ENCODE results near the gene GRAP.
"Not testable (repeated sequence)": the region's sequence is repeated elsewhere in the genome, so short reads cannot be mapped to it uniquely, and the experiment has no call there.

GRAP gene

GRCh38 chr17:19042369-19042768, 4.4 kb downstream of the GRAP start:
- DNase-seq (ENCODE audit: low spot score) = not testable (repeated sequence)

GRCh38 chr17:19041871-19042270, 4.9 kb downstream of the GRAP start:
- DNase-seq (ENCODE audit: low spot score) = not testable (repeated sequence)

GRCh38 chr17:19040350-19040749, 6.4 kb downstream of the GRAP start:
- not testable (repeated sequence) for DNase-seq (ENCODE audit: low spot score)

- not testable (repeated sequence) for DNase-seq (ENCODE audit: low spot score)
Observed at GRCh38 chr17:19038730-19039129, 8.0 kb downstream of the GRAP start.

- not testable (repeated sequence) for DNase-seq (ENCODE audit: low spot score)
Observed at GRCh38 chr17:19038007-19038406, 8.8 kb downstream of the GRAP start.

- DNase-seq (ENCODE audit: low spot score) = not testable (repeated sequence)
Observed at GRCh38 chr17:19037547-19037946, 9.2 kb downstream of the GRAP start.

- DNase-seq (ENCODE audit: low spot score) = not testable (repeated sequence)
Observed at GRCh38 chr17:19036186-19036585, 10.6 kb downstream of the GRAP start.

- DNase-seq (ENCODE audit: low spot score) = not testable (repeated sequence)
Observed at GRCh38 chr17:19032377-19032988, 14.3 kb downstream of the GRAP start.

- DNase-seq (ENCODE audit: low spot score) = not testable (repeated sequence)
- TF ChIP-seq CTCF (IDR thresholded peaks at IDR 0.05; ENCODE audit: extremely low read depth, missing control alignments) = peak; percentile 39
Observed at GRCh38 chr17:19031729-19032128, 15.0 kb downstream of the GRAP start.

- DNase-seq (ENCODE audit: low spot score) = not testable (repeated sequence)
Observed at GRCh38 chr17:19030771-19031449, 15.8 kb downstream of the GRAP start.

GRCh38 chr17:19029740-19030139, 17.0 kb downstream of the GRAP start:
- not testable (repeated sequence) for DNase-seq (ENCODE audit: low spot score)

- not testable (repeated sequence) for DNase-seq (ENCODE audit: low spot score)
Observed at GRCh38 chr17:19028671-19029070, 18.1 kb downstream of the GRAP start.

GRCh38 chr17:19024101-19025078, 22.4 kb downstream of the GRAP start:
- no peak for DNase-seq (ENCODE audit: low spot score)
- TF ChIP-seq CTCF (IDR thresholded peaks at IDR 0.05; ENCODE audit: extremely low read depth, missing control alignments) = no peak
